ENCODE measurements around the gene NPIPB4. TPM values are rescaled to one million over a fixed set of nuclear protein-coding genes. Genes with fewer than 3 reads are reported as not detected.
"Not testable (repeated sequence)": the region's sequence is repeated elsewhere in the genome, so short reads cannot be mapped to it uniquely, and the experiment has no call there.

The NPIPB4 gene
- 3.7 and 11.3 TPM in 2 replicates for total RNA-seq (2014; rRNA removed; shearing (Covaris generic))

DNA sequence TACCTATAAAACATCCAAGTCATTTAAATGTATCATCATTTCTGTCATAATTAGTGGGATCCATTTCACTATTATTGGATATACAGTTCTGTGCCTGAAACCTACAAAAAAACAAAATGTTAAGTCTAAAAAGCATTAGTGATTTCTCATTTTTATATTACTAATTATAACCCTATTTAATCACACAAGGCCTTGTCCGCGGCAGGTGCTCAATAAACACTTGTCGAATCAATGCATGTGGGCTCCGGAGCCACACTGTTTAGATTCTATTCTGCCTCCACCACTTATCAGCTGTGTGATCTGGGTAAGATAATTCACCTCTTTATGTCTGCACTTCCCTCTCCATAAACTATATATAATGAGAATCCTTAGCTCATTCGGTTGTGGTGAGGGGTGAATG lies at the start of gene NPIPB4:
TSS of gene NPIPB4 (minus strand) at position 101 of the 400 bp plus-strand sequence. CDS start 378 bp downstream, outside the sequence.
- H3K9me3 ChIP-seq (replicated peaks); H3K36me3 ChIP-seq; H3K27ac ChIP-seq; H3K4me3 ChIP-seq; H3K4me1 ChIP-seq (replicated peaks); H3K27me3 ChIP-seq (replicated peaks); DNase-seq (ENCODE audit: low read depth in 1 of 2, low spot score in 2 of 2): not testable (repeated sequence)

DNA sequence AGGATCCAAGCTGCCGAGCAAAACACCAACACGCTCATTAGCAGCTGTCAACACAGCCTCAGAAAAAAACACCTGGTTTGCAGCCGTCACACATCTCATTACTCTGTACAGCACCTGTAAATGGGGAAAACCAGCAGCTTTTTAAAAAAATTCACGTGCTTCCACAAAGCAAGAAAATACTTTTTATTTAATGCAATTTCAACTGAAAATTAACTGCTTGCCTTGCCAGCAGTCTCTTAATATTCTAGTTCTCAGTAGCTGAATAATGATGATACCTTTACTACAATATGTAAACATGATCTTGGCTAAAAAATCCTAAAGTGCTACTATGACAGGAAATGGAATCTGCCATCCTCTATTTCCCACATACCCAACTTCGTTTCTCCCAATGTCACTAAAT lies 41.4 kb upstream of the NPIPB4 start:
- DNase-seq (ENCODE audit: low read depth in 1 of 2, low spot score in 2 of 2); H3K27me3 ChIP-seq (replicated peaks); H3K36me3 ChIP-seq; H3K4me3 ChIP-seq; H3K27ac ChIP-seq; H3K4me1 ChIP-seq (replicated peaks); H3K9me3 ChIP-seq (replicated peaks): not testable (repeated sequence)

DNA sequence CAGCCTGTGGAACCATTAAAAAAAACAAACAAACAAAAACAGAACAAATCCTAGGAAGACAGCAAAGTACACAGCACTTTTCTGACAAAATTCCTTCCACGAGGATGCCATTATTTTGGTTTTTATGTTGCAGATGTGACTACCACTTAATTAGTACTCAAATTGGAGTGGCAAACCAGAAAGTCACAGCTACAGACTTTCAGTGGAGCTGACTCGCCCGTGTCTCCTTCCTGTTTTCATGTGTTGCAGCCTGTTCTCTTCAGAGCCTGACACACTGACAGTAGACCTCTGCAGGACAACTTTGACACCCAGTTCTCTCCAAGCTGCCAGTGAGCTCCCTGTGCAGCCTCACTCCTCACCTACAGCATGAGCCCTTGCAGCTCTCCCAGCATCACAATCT lies 24.4 kb upstream of the NPIPB4 start:
- not testable (repeated sequence) for H3K4me1 ChIP-seq (replicated peaks); H3K4me3 ChIP-seq; H3K9me3 ChIP-seq (replicated peaks); H3K36me3 ChIP-seq; H3K27me3 ChIP-seq (replicated peaks); H3K27ac ChIP-seq; DNase-seq (ENCODE audit: low read depth in 1 of 2, low spot score in 2 of 2)

DNA sequence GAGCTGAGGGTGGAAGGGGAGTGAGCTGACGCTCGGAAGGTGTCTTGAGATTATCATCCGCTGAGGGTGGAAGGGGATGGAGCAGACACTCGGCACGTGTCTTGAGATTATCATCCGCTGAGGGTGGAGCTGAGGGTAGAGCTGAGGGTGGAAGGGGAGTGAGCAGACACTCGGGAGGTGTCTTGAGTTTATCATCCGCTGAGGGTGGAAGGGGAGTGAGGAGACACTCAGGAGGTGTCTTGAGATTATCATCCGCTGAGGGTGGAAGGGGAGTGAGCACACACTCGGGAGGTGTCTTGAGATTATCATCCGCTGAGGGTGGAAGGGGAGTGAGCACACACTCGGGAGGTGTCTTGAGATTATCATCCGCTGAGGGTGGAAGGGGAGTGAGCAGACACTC lies 20.4 kb downstream of the NPIPB4 start:
- H3K9me3 ChIP-seq (replicated peaks); H3K4me1 ChIP-seq (replicated peaks); H3K27me3 ChIP-seq (replicated peaks); DNase-seq (ENCODE audit: low read depth in 1 of 2, low spot score in 2 of 2); H3K27ac ChIP-seq; H3K4me3 ChIP-seq; H3K36me3 ChIP-seq: not testable (repeated sequence)

DNA sequence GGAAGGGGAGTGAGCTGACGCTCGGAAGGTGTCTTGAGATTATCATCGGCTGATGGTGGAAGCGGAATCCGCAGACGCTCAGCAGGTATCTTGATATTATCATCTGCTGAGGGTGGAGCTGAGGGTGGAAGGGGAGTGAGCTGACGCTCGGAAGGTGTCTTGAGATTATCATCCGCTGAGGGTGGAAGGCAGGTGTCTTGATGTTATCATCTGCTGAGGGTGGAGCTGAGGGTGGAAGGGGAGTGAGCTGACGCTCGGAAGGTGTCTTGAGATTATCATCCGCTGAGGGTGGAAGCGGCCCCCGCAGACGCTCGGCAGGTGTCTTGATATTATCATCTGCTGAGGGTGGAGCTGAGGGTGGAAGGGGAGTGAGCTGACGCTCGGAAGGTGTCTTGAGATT lies 21.2 kb downstream of the NPIPB4 start:
- H3K27me3 ChIP-seq (replicated peaks); H3K4me3 ChIP-seq; H3K27ac ChIP-seq; H3K36me3 ChIP-seq; H3K9me3 ChIP-seq (replicated peaks); H3K4me1 ChIP-seq (replicated peaks); DNase-seq (ENCODE audit: low read depth in 1 of 2, low spot score in 2 of 2): not testable (repeated sequence)

DNA sequence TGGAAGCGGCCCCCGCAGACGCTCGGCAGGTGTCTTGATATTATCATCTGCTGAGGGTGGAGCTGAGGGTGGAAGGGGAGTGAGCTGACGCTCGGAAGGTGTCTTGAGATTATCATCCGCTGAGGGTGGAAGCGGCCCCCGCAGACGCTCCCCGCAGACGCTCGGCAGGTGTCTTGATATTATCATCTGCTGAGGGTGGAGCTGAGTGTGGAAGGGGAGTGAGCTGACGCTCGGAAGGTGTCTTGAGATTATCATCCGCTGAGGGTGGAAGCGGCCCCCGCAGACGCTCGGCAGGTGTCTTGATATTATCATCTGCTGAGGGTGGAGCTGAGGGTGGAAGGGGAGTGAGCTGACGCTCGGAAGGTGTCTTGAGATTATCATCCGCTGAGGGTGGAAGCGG lies 21.8 kb downstream of the NPIPB4 start:
- H3K4me1 ChIP-seq (replicated peaks); H3K36me3 ChIP-seq; DNase-seq (ENCODE audit: low read depth in 1 of 2, low spot score in 2 of 2); H3K27me3 ChIP-seq (replicated peaks); H3K9me3 ChIP-seq (replicated peaks); H3K4me3 ChIP-seq; H3K27ac ChIP-seq: not testable (repeated sequence)

DNA sequence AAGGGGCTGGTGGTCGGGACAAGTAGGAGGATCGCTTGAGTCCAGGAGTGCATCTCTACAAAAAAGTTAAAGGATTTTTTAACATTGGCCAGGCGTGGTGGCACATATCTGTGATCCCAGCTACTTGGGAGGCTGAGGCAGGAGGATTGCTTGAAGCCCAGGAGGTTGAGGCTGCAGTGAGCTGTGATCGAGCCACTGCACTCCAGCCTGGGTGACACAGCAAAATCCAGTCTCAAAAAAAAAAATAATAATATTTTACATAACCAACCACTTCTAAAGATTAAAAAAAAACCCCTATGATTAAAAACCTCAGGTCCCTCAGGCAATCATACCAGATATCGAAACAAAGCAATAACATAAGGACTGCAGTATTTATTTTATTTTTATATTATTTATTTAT lies 23.3 kb downstream of the NPIPB4 start:
- H3K9me3 ChIP-seq (replicated peaks); H3K4me1 ChIP-seq (replicated peaks); H3K4me3 ChIP-seq; DNase-seq (ENCODE audit: low read depth in 1 of 2, low spot score in 2 of 2); H3K36me3 ChIP-seq; H3K27me3 ChIP-seq (replicated peaks); H3K27ac ChIP-seq: not testable (repeated sequence)

DNA sequence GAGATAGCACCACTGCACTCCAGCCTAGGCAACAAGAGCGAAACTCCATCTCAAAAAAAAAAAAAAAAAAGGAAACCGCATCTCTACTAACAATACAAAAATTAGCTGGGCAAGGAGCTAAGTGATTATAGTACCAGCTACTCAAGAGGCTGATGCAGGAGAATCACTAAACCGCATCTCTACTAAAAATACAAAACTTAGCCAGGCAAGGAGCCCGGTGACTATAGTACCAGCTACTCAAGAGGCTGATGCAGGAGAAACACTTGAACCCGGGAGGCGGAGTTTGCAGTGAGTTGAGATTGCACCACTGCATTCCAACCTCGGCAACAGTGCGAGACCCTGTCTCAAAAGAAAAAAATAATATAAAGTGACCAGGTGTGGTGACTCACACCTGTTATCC lies 27.6 kb downstream of the NPIPB4 start:
- H3K4me1 ChIP-seq (replicated peaks); H3K27ac ChIP-seq: not testable (repeated sequence)

DNA sequence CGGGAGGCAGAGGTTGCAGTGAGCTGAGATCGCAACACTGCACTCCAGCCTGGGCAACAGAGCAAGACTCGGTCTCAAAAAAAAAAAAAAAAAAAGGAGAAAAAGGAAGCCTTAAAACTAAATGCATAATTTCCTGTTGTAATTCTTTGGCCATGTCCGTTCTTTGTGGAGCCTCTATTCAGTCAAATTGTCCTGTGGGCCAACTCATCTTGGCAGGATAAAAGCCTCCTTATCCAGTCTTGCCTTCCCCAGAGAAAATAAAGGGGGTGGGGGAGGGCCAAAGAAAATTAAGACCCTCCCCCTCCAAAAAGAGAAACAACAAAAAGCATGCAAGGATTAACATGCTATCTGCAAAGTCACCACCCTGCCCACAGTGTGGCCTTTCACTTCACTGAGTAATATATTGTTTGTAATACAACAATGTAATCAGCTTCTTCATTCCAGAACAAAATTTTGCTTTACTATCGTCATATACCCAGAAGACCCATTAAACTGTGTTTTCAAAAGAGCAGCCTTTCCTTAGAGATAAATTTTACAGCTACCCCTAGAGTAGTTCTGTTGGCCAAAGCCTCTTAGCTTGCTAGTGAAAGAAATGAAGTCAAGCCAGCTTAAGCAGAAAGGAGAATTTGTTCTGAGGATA lies 31.4 kb downstream of the NPIPB4 start:
- H3K27me3 ChIP-seq (replicated peaks); H3K4me1 ChIP-seq (replicated peaks); H3K9me3 ChIP-seq (replicated peaks); H3K4me3 ChIP-seq; H3K27ac ChIP-seq; H3K36me3 ChIP-seq; DNase-seq (ENCODE audit: low read depth in 1 of 2, low spot score in 2 of 2): not testable (repeated sequence)

More for the DNA sequence above, 27.6 kb downstream of the NPIPB4 start:
- not testable (repeated sequence) for H3K9me3 ChIP-seq (replicated peaks); H3K27me3 ChIP-seq (replicated peaks); H3K4me3 ChIP-seq; H3K36me3 ChIP-seq; DNase-seq (ENCODE audit: low read depth in 1 of 2, low spot score in 2 of 2)

DNA sequence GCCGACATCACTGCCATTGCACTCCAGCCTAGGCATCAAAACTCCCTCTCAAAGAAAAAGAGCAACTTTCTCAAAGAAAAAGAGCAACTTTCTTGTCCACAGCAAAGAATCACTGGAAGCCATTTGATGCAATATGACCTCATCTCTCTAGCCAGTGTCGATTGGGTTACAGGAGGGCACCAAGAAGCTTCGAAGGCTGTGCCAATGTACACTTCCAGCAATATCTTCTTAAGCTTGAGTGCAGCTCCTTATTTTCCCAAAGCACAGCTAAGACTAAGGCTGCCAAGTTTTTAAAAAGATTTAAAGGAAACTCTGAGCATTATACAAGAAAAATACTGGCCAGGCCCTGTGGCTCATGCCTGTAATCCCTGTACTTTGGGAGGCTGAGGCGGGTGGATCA lies 32.0 kb downstream of the NPIPB4 start:
- H3K36me3 ChIP-seq; DNase-seq (ENCODE audit: low read depth in 1 of 2, low spot score in 2 of 2): not testable (repeated sequence)

DNA sequence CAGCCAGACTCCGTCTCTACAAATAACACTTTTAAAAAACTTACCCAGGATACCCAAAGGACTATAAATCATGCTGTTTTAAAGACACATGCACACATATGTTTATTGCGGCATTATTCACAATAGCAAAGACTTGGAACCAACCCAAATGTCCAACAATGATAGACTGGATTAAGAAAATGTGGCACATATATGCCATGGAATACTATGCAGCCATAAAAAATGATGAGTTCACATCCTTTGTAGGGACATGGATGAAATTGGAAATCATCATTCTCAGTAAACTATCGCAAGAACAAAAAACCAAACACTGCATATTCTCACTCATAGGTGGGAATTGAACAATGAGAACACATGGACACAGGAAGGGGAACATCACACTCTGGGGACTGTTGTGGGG lies 34.3 kb downstream of the NPIPB4 start:
- H3K27ac ChIP-seq; H3K4me3 ChIP-seq; H3K9me3 ChIP-seq (replicated peaks); H3K27me3 ChIP-seq (replicated peaks); H3K4me1 ChIP-seq (replicated peaks); H3K36me3 ChIP-seq; DNase-seq (ENCODE audit: low read depth in 1 of 2, low spot score in 2 of 2): not testable (repeated sequence)

More for the DNA sequence above, 32.0 kb downstream of the NPIPB4 start:
- not testable (repeated sequence) for H3K4me1 ChIP-seq (replicated peaks); H3K27ac ChIP-seq; H3K4me3 ChIP-seq; H3K9me3 ChIP-seq (replicated peaks); H3K27me3 ChIP-seq (replicated peaks)

DNA sequence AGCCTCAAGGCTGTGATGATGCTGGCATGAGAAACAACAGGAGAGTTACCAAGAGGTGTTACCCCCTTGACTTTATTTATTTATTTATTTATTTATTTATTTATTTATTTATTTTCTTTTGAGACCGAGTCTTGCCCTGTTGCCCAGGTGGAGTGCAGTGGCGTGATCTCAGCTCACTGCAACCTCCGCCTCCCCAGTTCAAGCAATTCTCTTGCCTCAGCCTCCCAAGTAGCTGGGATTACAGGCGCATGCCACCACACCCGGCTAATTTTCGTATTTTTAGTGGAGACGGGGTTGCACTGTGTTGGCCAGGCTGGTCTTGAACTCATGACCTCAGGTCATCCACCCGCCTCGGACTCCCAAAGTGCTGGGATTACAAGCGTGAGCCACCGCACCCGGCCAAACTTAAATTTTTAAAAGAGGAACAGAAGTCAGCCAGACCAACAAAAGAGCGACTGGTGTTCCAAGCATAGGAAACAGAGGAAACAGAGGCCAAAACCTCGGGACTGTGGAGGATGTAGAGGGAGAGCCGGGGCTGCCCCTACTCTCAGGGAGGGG lies 36.6 kb downstream of the NPIPB4 start:
- H3K4me1 ChIP-seq (replicated peaks); H3K27me3 ChIP-seq (replicated peaks); H3K4me3 ChIP-seq; H3K36me3 ChIP-seq; DNase-seq (ENCODE audit: low read depth in 1 of 2, low spot score in 2 of 2); H3K9me3 ChIP-seq (replicated peaks); H3K27ac ChIP-seq: not testable (repeated sequence)

DNA sequence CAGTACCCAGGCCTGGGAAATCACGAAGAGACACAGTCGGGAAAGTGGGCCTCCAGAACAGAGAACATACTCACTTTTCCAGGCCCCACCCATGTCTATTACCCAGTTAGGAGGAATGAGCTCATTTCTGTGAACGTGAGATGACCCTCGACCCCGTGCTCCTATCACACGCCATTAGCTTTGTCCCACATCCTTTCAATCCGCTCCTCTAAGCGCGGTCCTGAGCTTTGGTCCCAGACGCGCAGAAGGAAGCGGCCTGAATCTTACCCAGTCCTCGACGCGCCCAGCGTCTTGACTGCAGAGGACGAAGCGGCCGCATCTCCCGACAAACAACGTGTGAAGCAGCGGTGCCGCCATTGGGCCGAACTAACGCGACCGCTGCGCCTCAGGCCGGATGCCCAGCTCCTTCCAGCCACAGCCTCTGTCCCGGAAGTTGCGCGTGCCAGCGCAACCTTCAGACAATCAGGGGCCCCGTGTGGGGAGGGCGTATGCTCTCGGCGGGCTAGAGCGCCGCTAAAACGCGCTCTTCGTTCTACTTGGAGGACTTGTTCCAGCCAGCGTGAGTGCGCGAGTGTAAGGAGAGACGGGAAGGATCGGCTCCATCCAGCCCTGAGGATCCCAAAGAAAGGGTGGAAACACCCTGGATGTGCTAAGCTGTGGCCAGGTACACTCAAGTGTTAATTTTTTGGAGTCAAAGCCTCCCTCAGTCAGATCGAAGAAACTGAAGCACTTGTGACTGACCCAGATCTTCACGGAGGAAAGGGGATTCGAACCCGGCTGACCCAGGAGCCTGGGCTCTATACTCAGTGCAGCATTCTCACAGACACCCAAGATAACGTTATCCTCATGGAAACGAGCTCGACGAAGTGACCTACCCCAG lies 37.3 kb downstream of the NPIPB4 start:
- not testable (repeated sequence) for H3K27me3 ChIP-seq (replicated peaks); H3K36me3 ChIP-seq; H3K9me3 ChIP-seq (replicated peaks); H3K27ac ChIP-seq; H3K4me1 ChIP-seq (replicated peaks)
- peak in 1 of 2 experiments; percentile 29 for DNase-seq (ENCODE audit: low read depth in 1 of 2, low spot score in 2 of 2)
- peak overlapping the region; percentile 16; the same call in 1 of the 2 replicates for H3K4me3 ChIP-seq

DNA sequence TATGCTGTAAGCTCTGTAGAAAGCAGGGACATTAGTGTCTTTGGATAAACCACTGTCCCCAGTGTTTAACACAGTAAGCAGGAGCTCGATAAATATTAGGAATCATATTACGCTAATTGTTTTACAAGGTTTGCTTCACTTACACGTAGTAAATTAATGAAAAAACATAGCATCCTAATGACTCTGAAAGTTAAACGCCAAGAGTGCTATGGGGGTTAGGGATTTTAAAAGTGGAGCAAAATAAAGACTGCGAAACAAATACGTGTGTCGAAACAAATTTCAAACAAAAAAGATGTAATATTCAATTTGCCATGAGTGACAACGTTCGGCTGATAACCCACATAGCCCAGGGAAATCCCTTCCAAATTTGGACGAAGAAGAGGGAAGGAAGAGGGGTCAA lies 37.9 kb downstream of the NPIPB4 start:
- H3K4me3 ChIP-seq; H3K4me1 ChIP-seq (replicated peaks); H3K9me3 ChIP-seq (replicated peaks); H3K36me3 ChIP-seq; DNase-seq (ENCODE audit: low read depth in 1 of 2, low spot score in 2 of 2); H3K27ac ChIP-seq; H3K27me3 ChIP-seq (replicated peaks): not testable (repeated sequence)

All from SJSA1 (cell line).